HG03139 (cell line): ENCODE data around the gene OTULINL.

Experiments
- ATAC-seq: cut with Tn5 transposase; IDR thresholded peaks from one replicate; pipeline ENCODE4 v1.9.1; 2021; ENCODE audit not compliant: unreplicated experiment

OTULINL gene

GRCh38 chr5:14598225-14598624 is 16.6 kb downstream of the OTULINL start:
- no peak for ATAC-seq

GRCh38 chr5:14599476-14600127 is 18.0 kb downstream of the OTULINL start:
- ATAC-seq: no peak

GRCh38 chr5:14600846-14601245 is 19.3 kb downstream of the OTULINL start:
- ATAC-seq: no peak

GRCh38 chr5:14603141-14603540 is 21.5 kb downstream of the OTULINL start:
- no peak for ATAC-seq

GRCh38 chr5:14607104-14607503 is 25.5 kb downstream of the OTULINL start:
- ATAC-seq: no peak

- ATAC-seq: no peak
These were observed 26.6 kb downstream of the OTULINL start for GRCh38 chr5:14608169-14608568.

- ATAC-seq: no peak
These were observed 30.1 kb downstream of the OTULINL start for GRCh38 chr5:14611737-14612136.

- no peak for ATAC-seq
These were observed 32.9 kb downstream of the OTULINL start for GRCh38 chr5:14614490-14614889.

GRCh38 chr5:14615365-14615764 is 33.8 kb downstream of the OTULINL start:
- no peak for ATAC-seq

GRCh38 chr5:14617441-14617840 is 35.8 kb downstream of the OTULINL start:
- no peak for ATAC-seq

GRCh38 chr5:14627270-14627669 is 45.7 kb downstream of the OTULINL start:
- no peak for ATAC-seq

- ATAC-seq: no peak
These were observed 46.8 kb downstream of the OTULINL start for GRCh38 chr5:14628346-14628745.

GRCh38 chr5:14630671-14631070 is 49.1 kb downstream of the OTULINL start:
- no peak for ATAC-seq

- no peak for ATAC-seq
These were observed 54.1 kb downstream of the OTULINL start for GRCh38 chr5:14635656-14636055.

- no peak for ATAC-seq
These were observed 59.2 kb downstream of the OTULINL start for GRCh38 chr5:14640765-14641164.

- no peak for ATAC-seq
These were observed 63.1 kb downstream of the OTULINL start for GRCh38 chr5:14644623-14645237.

GRCh38 chr5:14650052-14650451 is 68.5 kb downstream of the OTULINL start:
- ATAC-seq: no peak

GRCh38 chr5:14655146-14655741 is 73.7 kb downstream of the OTULINL start:
- no peak for ATAC-seq

- ATAC-seq: no peak
These were observed 75.3 kb downstream of the OTULINL start for GRCh38 chr5:14656898-14657297.

GRCh38 chr5:14659821-14660607 is 78.4 kb downstream of the OTULINL start:
- no peak for ATAC-seq

GRCh38 chr5:14660833-14661232 is 79.2 kb downstream of the OTULINL start:
- ATAC-seq: no peak
